Neural progenitor cell (in vitro differentiated cells): ENCODE results near the gene IL2RA.

ENCODE experiments used
- CTCF ChIP-seq: fragments of 200-600 bp; sonication (generic); IDR thresholded peaks from 2 replicates; pipeline ENCODE4 v1.5.1; 2017; ENCODE audit warnings: antibody characterized with exemption, mild to moderate bottlenecking
- EZH2 ChIP-seq: fragments of 200-600 bp; sonication (generic); IDR thresholded peaks from 2 replicates; pipeline ENCODE4 v1.6.1; 2017; ENCODE audit warnings: antibody characterized with exemption, mild to moderate bottlenecking, moderate library complexity
- EZH2phosphoT487 ChIP-seq: fragments of 200-600 bp; sonication (generic); IDR thresholded peaks from 2 replicates; pipeline ENCODE4 v1.6.1; 2017; ENCODE audit warnings: antibody characterized with exemption

DNA sequence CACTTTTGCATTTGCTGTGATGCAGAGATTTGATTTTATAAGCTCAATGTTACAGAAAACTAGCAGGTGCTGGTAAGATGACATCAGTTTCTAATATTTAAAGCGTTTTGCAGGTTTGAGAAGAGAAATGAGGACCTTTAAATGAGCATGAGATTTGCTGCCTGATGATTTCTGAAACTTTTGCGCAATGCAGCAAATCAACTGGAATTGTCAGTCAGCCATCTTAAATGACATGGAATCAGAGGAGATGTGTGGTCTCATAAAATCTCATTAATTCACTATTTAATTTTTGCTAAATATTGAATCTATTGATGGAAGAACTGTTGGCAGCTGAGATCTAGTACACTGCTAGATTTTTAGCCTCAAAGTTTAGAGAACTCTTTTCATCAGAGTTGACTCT lies 30.6 kb upstream of the IL2RA start:
- no peak for TF ChIP-seq EZH2
- TF ChIP-seq CTCF: no peak
- no peak for TF ChIP-seq EZH2phosphoT487
